Stimulated activated CD4-positive, alpha-beta T cell treated with anti-CD3 and anti-CD28 coated beads, Interleukin-4, amount 100 ng/mL, for 24 hours (primary cell): ENCODE data around the gene UBE2F.
"Not testable (repeated sequence)": the region's sequence is repeated elsewhere in the genome, so short reads cannot be mapped to it uniquely, and the experiment has no call there.

Source experiments
- DNase-seq: peaks from one replicate; pipeline ENCODE4 v3.0.0-alpha.2; 2020

The UBE2F gene

GRCh38 chr2:237980751-237981150, 13.9 kb downstream of the UBE2F start:
- DNase-seq, result no peak

GRCh38 chr2:237981621-237982020, 14.8 kb downstream of the UBE2F start:
- not testable (repeated sequence) for DNase-seq

- DNase-seq, result no peak
Observed at GRCh38 chr2:237982039-237982725, 15.4 kb downstream of the UBE2F start.

GRCh38 chr2:237983922-237984321, 17.1 kb downstream of the UBE2F start:
- DNase-seq, result no peak

GRCh38 chr2:237987268-237987667, 20.5 kb downstream of the UBE2F start:
- no peak for DNase-seq

- no peak for DNase-seq
Observed at GRCh38 chr2:237993701-237994100, 26.9 kb downstream of the UBE2F start.

GRCh38 chr2:237995036-237995435, 28.2 kb downstream of the UBE2F start:
- no peak for DNase-seq

GRCh38 chr2:237996021-237996593, 29.3 kb downstream of the UBE2F start:
- no peak for DNase-seq

- no peak for DNase-seq
Observed at GRCh38 chr2:237997521-237997920, 30.7 kb downstream of the UBE2F start.

GRCh38 chr2:237998530-237998929, 31.7 kb downstream of the UBE2F start:
- DNase-seq, result peak; percentile 55

- DNase-seq, result peak; percentile 38
Observed at GRCh38 chr2:238003234-238004031, 36.6 kb downstream of the UBE2F start.

DNA sequence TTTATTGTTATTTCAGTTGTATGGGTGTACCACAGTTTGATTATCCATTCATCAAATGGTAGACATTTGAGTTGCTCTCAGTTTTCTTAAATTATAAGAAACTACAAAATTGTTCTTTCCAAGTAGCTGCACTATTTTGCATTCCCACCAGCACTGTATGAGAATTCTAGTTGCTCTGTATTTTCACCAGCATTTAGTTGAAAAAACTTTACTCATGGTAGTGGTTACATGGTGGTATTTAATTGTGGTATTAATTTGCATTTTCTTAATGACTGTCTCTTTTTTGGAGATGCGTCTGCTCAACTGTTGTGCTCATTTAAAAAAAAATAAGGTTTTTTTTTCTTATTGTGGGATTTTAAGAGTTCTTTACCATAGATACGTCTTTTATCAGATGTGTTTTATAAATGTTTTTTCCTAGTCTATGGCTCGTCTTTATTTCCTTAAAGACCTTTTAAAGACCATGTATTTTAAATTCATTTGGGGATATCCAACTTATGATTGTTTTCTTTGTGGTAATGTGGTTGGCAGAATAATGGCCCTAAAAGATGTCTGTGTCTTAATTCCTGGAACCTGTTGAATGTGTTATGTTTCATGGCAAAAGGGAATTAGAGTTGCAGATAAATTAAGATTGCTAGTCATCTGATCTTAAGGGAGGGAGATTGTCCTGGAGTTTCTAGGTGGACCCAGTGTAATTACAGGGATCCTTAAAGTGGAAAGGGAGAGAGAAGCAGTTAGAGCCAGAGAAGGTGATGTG, 37.4 kb downstream of the UBE2F start:
- DNase-seq, result no peak

- no peak for DNase-seq
Observed at GRCh38 chr2:238005528-238005927, 38.7 kb downstream of the UBE2F start.

DNA sequence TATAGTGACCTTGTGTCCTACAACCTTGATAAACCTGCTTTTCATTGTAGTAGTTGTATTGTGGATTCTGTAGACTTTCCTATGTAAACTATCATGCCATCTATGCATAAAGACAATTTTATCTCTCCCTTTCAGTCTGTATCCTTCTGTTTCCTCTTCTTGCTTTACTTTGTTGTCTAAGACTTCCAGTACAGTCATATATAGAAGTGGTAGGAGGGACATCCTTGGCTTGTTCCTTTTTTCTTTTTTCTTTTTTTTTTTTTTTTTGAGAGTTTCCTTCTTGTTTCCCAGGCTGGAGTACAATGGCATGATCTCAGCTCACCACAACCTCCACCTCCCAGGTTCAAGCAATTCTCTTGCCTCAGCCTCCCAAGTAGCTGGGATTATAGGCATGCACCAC, 39.7 kb downstream of the UBE2F start:
- DNase-seq, result no peak

DNA sequence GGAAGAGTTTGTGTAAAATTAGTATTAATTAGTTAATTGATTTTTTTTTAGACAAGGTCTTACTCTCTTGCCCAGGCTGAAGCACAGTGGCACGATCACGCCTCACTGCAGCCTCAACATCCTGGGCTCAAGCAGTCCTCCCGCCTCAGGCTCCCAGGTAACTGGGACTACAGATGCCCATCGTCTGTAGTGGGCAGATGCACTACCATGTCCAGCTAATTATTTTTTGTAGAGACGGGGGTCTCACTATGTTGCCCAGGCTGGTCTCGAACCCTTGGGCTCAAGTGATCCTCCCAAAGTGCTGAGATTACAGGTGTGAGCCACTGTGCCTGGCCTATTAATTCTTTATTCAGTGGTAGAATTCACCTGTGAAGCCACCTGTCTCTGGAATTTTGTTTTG, 41.1 kb downstream of the UBE2F start:
- no peak for DNase-seq

- no peak for DNase-seq
Observed at GRCh38 chr2:238009563-238009962, 42.7 kb downstream of the UBE2F start.

DNA sequence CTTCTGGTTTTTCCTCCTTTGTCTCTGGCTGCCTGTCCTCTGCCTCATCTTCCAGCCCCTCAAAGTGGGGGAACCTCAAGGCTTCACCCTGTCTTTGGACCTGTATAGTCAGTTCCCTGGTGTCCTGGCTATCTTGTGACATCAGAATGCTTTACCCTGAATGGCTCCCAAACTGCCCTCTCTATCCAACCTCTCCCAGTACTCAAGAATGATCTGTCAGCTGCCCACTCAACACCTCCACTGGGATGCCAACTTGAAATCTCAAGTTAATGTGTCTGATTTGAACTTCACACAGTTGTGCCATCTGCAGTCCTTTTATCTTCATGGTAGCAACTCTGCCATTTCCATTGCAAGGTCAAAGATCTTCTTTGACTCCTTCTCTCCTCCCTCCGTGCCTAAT, 43.8 kb downstream of the UBE2F start:
- no peak for DNase-seq

DNA sequence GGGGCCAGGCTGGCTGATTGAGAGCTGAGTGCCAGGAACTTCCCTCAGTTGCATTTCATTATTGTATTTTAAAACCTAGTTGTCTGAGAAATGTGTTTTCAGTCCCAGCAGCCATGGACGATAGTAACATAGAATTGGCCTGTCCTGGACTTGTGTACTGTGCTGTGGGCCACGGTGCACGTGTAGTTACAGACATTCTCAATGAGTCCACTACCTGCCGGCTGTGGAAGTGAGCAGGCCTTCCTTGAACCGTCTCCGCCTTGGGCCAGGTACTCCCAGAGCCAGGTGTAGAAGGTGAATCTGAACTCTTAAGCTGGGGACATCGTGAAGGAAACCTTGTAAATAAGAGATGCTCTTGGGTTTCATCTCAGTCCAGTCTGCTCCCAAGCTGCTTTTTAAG, 47.0 kb downstream of the UBE2F start:
- no peak for DNase-seq

GRCh38 chr2:238015705-238016104, 48.9 kb downstream of the UBE2F start:
- DNase-seq, result no peak

- no peak for DNase-seq
Observed at GRCh38 chr2:238016526-238016925, 49.7 kb downstream of the UBE2F start.

- no peak for DNase-seq
Observed at GRCh38 chr2:238019962-238020361, 53.1 kb downstream of the UBE2F start.

DNA sequence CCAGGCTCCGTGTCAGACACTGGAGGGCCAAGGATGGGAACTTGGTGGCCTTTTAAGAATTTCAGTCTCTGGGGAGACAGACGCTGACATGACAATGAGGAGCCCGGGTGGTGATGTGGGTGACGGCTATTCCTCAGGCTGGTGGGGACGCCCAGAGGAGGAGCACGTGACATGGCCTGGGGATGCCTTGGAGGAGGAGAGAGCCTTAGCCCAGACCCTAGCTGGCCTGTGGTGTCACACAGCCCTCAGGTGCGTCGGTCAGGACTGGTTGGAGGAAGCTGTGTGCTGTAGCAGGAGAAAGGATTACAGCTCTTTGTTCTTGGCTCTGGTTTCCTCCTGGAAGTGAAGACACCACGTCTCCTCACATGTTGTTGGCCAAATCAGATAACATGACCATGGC, 54.0 kb downstream of the UBE2F start:
- DNase-seq, result no peak

DNA sequence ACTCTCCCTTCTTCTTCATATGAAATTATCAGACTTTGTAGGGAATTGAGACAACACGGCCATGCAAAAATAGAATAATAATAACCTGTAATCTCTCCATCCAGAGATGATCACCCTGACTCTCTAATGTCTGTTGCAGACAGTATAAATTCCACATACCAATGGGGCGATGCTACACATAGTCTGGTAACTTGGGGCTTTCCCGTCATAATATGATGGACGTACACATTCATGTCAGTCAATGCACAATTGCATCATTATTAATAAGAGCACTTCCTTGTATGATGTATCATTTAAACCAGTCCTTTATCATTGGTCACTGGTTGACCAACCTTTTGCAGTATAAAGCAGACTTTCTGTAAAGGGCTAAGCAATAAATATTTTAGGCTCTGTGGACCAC, 54.5 kb downstream of the UBE2F start:
- DNase-seq, result no peak
